SH-SY5Y (cell line): ENCODE data around the gene DNASE2.

ENCODE experiments used
- GATA2 ChIP-seq: IDR thresholded peaks from 2 replicates; pipeline ENCODE4 v1.6.1; 2011; ENCODE audit warnings: mild to moderate bottlenecking, low read depth, low read length
- GATA3 ChIP-seq: IDR thresholded peaks from 2 replicates; pipeline ENCODE4 v1.6.1; 2011; ENCODE audit warnings: low read depth, mild to moderate bottlenecking, low read length, moderate library complexity

- no peak for TF ChIP-seq GATA3
- TF ChIP-seq GATA2: no peak
Observed at GRCh38 chr19:12868540-12869112, 12.6 kb downstream of the DNASE2 start.
